SU-DHL-6 (cell line): ENCODE data around the gene RBMS3.

Experiments
- EZH2phosphoT487 ChIP-seq: fragments of 200-600 bp; sonication (generic), shearing (Covaris generic); conservative IDR thresholded peaks from 2 replicates; pipeline ENCODE4 v1.6.1; 2018; ENCODE audit warnings: mild to moderate bottlenecking, antibody characterized with exemption, low read length, moderate library complexity, mixed read lengths
- TF ChIP-seq, protein P1 (sequence below): fragments of 200-600 bp; sonication (generic); IDR thresholded peaks from one replicate; pipeline ENCODE4 v1.5.1; 2017; ENCODE audit warnings: antibody characterized with exemption, mild to moderate bottlenecking, low read length, moderate library complexity; ENCODE audit not compliant: insufficient read depth, poor library complexity, severe bottlenecking

DNA sequence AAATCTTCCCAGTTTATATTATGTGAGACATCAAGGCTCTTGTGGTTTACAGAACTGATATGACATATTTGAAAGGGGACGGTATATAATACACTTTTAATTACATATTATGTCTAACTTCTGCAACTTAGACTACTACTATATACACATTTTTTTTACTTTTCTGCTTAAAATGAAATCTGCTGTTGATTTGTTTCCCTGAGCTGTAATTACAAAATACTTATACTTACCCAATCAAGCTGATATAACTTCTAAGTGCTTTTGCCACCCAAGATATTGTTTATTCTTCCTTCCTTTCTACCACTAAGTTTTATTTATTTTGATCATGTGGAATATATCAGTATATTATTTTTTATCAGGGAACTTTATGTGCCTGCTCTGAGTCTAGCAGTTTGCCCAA lies 671.6 kb downstream of the RBMS3 start:
- TF ChIP-seq, protein P1, sequence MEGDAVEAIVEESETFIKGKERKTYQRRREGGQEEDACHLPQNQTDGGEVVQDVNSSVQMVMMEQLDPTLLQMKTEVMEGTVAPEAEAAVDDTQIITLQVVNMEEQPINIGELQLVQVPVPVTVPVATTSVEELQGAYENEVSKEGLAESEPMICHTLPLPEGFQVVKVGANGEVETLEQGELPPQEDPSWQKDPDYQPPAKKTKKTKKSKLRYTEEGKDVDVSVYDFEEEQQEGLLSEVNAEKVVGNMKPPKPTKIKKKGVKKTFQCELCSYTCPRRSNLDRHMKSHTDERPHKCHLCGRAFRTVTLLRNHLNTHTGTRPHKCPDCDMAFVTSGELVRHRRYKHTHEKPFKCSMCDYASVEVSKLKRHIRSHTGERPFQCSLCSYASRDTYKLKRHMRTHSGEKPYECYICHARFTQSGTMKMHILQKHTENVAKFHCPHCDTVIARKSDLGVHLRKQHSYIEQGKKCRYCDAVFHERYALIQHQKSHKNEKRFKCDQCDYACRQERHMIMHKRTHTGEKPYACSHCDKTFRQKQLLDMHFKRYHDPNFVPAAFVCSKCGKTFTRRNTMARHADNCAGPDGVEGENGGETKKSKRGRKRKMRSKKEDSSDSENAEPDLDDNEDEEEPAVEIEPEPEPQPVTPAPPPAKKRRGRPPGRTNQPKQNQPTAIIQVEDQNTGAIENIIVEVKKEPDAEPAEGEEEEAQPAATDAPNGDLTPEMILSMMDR = no peak
- no peak for TF ChIP-seq EZH2phosphoT487
